Choroid plexus epithelial cell (primary cell): ENCODE results near the gene PNPLA2.

Source experiments
- DNase-seq: peaks from one replicate; pipeline ENCODE4 v3.0.0-alpha.2; 2010; ENCODE audit warnings: low read depth
- H3K4me3 ChIP-seq: 2 replicates; pipeline ENCODE4 v1.5.1; 2011; ENCODE audit warnings: low read depth, mild to moderate bottlenecking, control low read depth, low read length, moderate library complexity
- TF ChIP-seq, protein P1 (sequence below): conservative IDR thresholded peaks from 2 replicates; pipeline ENCODE4 v1.5.1; 2011; ENCODE audit warnings: low read depth, mild to moderate bottlenecking, control low read depth, inconsistent platforms, low read length, moderate library complexity

The PNPLA2 gene

DNA sequence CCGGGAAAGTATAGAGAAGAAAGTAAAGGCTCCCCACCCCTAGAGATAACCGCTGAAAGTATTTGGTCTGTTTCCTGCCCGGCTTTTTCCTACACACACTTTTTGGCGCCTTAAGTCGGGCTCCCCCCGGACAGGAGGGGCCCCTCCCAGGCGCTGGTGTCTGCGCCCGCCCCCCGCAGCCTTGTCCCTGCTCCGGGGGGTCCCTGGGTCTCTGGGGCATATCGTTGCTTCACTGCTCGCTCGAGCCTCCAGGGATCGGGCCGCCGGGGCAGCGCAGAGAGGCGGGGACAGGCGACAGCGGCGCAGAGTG is 8.1 kb downstream of the PNPLA2 start:
- H3K4me3 ChIP-seq = peak overlapping the region; percentile 34
- no peak for DNase-seq
- TF ChIP-seq, protein P1, sequence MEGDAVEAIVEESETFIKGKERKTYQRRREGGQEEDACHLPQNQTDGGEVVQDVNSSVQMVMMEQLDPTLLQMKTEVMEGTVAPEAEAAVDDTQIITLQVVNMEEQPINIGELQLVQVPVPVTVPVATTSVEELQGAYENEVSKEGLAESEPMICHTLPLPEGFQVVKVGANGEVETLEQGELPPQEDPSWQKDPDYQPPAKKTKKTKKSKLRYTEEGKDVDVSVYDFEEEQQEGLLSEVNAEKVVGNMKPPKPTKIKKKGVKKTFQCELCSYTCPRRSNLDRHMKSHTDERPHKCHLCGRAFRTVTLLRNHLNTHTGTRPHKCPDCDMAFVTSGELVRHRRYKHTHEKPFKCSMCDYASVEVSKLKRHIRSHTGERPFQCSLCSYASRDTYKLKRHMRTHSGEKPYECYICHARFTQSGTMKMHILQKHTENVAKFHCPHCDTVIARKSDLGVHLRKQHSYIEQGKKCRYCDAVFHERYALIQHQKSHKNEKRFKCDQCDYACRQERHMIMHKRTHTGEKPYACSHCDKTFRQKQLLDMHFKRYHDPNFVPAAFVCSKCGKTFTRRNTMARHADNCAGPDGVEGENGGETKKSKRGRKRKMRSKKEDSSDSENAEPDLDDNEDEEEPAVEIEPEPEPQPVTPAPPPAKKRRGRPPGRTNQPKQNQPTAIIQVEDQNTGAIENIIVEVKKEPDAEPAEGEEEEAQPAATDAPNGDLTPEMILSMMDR = no peak

DNA sequence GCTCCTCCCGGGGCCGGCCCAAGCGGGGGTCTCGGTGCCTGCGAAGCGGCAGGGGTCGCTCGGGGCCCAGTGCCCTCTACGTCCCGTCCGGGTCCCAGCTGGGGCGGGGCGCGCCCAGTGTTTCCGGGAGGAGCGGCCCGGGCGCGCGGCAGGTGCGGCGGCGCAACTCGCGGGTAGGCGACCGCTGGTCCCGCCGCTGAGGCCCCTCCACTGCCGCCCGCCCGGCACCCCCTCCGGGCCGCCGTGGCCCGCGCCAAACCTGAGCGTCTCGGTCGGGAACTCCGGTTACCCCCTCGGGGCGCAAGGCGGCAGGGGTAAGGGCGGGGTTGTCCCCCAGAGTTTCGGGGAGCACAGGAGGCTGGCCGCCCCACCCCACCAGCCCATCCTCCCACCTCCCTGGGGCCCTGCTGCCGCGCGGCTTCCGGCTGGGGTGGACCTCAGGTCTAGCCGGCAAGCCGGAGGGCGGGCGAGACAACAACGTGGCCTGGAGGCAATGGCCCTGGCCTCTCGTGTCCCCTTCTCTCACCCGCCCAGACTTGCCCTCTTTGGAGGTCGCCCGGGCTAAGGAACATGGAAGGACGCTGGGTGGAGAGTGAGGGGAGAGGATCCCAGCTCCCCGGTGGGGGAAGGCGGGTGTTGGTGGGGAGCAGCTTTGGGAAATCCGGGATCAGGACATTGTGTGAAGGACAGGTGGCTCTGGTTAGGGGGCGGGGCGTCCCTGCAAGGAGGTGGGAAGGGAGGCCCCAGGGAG is 8.6 kb downstream of the PNPLA2 start:
- DNase-seq = no peak
- TF ChIP-seq, protein P1 = no peak
- H3K4me3 ChIP-seq = peak overlapping the region; percentile 34

DNA sequence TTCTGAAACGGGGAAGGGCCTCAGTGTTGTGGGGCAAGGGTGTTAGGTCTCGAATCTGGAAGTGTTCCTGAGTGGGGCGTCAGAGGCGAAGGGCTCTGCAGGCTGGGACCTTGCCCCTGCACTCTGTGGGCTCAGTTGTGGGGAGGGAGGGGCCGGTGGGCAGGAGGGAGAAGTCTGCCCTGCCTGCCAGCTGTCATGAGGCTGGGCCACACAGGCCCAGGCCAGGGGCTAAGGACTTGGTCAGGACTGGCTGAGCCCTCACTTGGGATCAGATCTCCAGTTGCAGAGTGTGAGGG is 9.1 kb downstream of the PNPLA2 start, which contains the start of gene CRACR2B:
CRACR2B (plus strand) TSS at position 23 of the 296 bp plus-strand sequence. CDS start 689 bp downstream, outside the sequence.
- TF ChIP-seq, protein P1 = no peak
- H3K4me3 ChIP-seq = peak within 1 kb of the TSS; percentile 34
- no peak for DNase-seq

DNA sequence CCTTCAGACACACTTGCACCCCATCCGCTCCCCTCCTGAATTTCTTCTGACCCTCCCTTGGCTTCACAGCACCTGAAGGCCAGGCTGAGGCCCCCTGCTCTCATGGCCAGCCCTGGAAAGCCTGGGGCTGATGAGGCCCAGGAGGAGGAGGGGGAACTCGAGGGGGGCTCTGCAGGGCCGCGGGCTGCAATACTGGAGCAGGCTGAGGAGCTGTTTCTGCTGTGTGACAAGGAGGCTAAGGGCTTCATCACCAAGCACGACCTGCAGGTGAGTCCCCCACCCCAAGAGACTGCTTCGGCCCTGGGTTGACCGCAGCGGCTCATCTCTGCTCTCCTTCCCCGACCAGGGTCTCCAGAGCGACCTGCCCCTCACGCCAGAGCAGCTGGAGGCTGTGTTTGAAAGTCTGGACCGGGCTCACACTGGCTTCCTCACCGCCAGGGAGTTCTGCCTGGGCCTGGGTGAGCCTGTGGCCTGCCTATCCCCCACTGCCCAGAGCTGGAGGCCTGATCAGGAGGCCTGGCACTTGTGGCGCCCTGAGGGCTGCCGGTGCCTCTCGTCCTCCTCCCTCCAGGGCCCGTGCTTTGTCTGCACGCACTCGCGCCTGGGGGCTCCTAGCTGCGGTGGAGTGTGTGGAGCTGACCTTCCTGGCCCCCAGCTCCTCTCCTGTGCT is 9.9 kb downstream of the PNPLA2 start:
- TF ChIP-seq, protein P1 = no peak
- peak overlapping the region; percentile 52 for H3K4me3 ChIP-seq
- DNase-seq = no peak

DNA sequence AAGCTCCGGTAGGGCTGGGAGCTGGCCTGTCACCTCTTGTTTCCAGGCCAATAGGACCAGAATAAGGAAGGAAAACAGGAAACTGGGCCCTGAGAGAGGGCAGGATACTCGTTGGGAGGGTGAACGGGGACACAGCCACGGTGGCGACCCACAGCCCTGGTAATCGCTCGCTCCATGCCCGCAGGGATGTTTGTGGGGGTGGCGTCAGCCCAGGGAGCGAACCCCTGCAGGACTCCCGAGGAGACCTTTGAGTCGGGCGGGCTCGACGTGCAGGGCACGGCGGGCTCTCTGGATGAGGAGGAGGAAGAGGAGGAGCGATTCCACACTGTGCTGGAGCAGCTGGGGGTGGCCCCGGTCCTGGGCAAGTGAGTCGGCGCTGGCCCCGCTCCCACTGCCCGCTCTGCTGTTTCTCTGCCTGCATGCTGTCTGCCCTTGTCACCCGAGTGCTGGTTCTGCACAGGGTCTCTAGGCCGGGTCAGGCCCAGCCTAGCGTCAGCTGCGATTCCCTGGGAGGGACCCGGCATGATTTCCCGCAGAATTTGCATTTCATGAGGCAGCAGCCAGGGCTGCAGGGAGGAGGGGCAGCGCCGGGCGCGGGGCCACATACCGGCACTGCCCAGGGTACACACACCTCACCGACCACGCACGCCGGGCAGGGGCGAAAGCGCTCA is 10.6 kb downstream of the PNPLA2 start:
- no peak for DNase-seq
- TF ChIP-seq, protein P1 = no peak
- H3K4me3 ChIP-seq = peak overlapping the region; percentile 52

DNA sequence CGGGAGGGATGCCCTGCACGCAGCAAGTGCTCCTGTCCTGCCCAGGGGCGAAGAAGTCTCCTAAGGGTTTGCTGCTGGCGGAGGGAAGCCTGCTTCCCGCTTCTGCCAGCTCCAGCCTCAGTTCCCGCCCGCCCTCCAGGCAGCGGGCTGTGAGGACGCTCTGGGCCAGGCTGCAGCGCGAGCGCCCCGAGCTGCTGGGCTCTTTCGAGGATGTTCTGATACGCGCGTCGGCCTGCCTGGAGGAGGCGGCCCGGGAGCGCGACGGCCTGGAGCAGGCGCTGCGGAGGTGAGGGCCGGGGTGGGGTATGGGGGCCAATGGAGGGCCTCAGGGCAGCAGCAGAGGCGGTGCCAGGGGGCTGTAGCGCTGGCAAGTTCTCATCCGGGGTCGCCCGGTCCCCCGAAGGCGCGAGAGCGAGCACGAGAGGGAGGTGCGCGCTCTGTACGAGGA is 11.2 kb downstream of the PNPLA2 start:
- H3K4me3 ChIP-seq = peak overlapping the region; percentile 52
- DNase-seq = no peak

More for the DNA sequence above, 11.2 kb downstream of the PNPLA2 start:
- TF ChIP-seq, protein P1 = no peak
